ENCODE measurements around the gene FABP2. TPM values are rescaled to one million over a fixed set of nuclear protein-coding genes. Genes with fewer than 3 reads are reported as not detected.

The FABP2 gene
- total RNA-seq, 4 donors from 2014 or later = not detected

DNA sequence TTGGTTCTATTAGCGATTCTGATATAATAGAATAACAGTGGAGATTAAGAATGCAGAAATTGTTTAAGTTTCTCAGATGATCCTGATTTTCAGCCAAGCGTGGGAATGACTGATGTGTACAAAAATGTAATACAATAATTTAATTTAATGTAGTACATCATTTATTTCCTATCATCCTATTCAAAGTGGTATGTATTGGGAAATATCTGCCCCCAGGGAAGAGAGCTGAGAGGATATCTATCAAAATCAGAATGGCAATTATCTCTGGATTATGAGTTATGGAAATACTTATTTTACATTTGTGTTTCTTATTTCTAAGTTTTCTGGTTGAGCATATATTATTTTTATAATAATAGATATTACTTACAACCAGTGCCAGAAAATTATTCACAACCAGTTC, 3.9 kb downstream of the FABP2 start:
- Histone ChIP-seq H3K27me3 (no peaks in the 10 kb centered on the region), H3K4me1 (no peaks in the 10 kb centered on the region), H3K27ac (no peak overlapping the region), H3K4me3 (replicated peaks in 1 of 3) (no peak overlapping the region), H3K9me3 (no peaks in the 10 kb centered on the region), H3K36me3 (no peaks in the 10 kb centered on the region)
- intact Hi-C loops (cut with DNase I) = no loop called here
- no peak for DNase-seq
- 35 to 63% methylated on average over 2 of the region's 2 CpGs for WGBS, 2 donors
- TF ChIP-seq, protein P1, sequence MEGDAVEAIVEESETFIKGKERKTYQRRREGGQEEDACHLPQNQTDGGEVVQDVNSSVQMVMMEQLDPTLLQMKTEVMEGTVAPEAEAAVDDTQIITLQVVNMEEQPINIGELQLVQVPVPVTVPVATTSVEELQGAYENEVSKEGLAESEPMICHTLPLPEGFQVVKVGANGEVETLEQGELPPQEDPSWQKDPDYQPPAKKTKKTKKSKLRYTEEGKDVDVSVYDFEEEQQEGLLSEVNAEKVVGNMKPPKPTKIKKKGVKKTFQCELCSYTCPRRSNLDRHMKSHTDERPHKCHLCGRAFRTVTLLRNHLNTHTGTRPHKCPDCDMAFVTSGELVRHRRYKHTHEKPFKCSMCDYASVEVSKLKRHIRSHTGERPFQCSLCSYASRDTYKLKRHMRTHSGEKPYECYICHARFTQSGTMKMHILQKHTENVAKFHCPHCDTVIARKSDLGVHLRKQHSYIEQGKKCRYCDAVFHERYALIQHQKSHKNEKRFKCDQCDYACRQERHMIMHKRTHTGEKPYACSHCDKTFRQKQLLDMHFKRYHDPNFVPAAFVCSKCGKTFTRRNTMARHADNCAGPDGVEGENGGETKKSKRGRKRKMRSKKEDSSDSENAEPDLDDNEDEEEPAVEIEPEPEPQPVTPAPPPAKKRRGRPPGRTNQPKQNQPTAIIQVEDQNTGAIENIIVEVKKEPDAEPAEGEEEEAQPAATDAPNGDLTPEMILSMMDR (IDR thresholded peaks at IDR 0.05) = no peak
- TF ChIP-seq POLR2A (IDR thresholded peaks at IDR 0.05) = no peak

DNA sequence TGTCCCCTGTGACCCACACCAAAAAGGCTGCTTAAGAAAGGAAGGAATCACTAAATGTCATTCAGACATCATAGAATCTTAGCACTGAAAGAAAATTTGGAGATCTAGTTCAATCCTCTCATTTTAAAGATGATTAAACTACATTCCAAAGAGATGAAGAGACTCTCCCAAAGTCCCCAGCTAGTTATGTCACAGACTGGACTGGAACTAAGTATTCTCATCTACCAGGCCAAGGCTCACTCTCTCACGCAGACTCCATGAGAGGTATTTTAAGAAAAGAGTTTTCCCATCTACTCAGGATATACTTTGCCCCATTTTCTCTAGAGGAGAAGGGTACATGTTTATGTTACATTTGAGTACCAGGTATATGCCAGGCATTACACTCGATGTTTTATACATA, 6.9 kb downstream of the FABP2 start:
- no peak overlapping the region for H3K4me3 ChIP-seq (replicated peaks in 1 of 3)
- H3K36me3 ChIP-seq = no peaks in the 10 kb centered on the region
- no peak for DNase-seq
- no peaks in the 10 kb centered on the region for H3K9me3 ChIP-seq
- H3K27ac ChIP-seq = no peak overlapping the region
- WGBS, 2 donors = 62 to 73% methylated on average over 2 of the region's 2 CpGs
- intact Hi-C loops (cut with DNase I) = no loop called here
- no peaks in the 10 kb centered on the region for H3K4me1 ChIP-seq
- TF ChIP-seq, protein P1 (IDR thresholded peaks at IDR 0.05) = no peak
- TF ChIP-seq POLR2A (IDR thresholded peaks at IDR 0.05) = no peak
- H3K27me3 ChIP-seq = no peaks in the 10 kb centered on the region

DNA sequence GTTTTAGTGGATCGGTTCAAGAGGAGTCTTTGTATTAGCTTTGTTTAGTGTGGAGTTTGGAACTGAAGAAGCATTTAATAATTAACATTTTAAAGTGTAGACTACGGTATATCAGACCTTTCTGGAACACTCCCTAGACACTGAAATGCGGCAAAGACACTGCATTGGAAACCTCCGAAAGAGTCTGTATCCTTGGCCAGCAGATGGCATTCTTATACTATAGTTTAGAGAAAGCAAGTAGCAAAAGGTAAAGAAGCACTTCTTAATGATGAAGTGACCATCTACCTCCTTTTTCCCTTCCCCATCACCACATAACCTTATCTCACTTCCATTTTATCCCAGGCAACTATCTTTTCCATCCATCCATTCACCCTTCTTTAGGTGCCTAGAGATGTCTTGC, 7.6 kb downstream of the FABP2 start:
- 17 to 36% methylated on average over 4 of the region's 4 CpGs for WGBS, 2 donors
- intact Hi-C loops (cut with DNase I) = no loop called here
- no peak overlapping the region for H3K27ac ChIP-seq

DNA sequence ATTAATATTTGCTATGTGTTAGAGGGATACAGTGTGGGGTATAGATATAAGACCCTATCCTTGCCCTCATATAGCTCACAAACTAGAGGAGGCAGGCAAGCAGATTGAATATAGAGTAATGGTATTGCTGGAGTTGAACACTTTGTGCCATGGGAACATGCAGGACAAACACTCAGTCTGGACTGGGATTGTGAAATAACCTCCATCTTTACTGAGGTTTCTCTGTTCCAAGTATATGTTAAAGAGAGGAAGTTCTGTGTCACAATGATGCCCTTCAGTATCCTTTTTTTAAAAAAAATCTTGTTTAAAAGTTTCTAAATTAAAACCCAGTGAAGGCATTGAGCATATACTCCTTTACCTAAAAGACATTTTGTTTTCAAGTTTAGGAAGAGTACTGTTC, 8.7 kb downstream of the FABP2 start:
- H3K4me1 ChIP-seq = no peaks in the 10 kb centered on the region
- H3K27me3 ChIP-seq = no peaks in the 10 kb centered on the region
- TF ChIP-seq, protein P1 (IDR thresholded peaks at IDR 0.05) = no peak
- TF ChIP-seq POLR2A (IDR thresholded peaks at IDR 0.05) = no peak
- DNase-seq = no peak
- H3K9me3 ChIP-seq = no peaks in the 10 kb centered on the region
- no peaks in the 10 kb centered on the region for H3K36me3 ChIP-seq
- intact Hi-C loops (cut with DNase I) = no loop called here
- H3K4me3 ChIP-seq (replicated peaks in 1 of 3) = no peak overlapping the region
- H3K27ac ChIP-seq = no peak overlapping the region

More for the DNA sequence above, 7.6 kb downstream of the FABP2 start:
- TF ChIP-seq, protein P1 (IDR thresholded peaks at IDR 0.05) = peak in 4 of 6 experiments; percentile 18 to 31 (median 28)
- TF ChIP-seq POLR2A (IDR thresholded peaks at IDR 0.05) = no peak
- Histone ChIP-seq H3K36me3 (no peaks in the 10 kb centered on the region), H3K9me3 (no peaks in the 10 kb centered on the region), H3K27me3 (no peaks in the 10 kb centered on the region), H3K4me3 (replicated peaks in 1 of 3) (no peak overlapping the region), H3K4me1 (no peaks in the 10 kb centered on the region)
- DNase-seq = no peak

DNA sequence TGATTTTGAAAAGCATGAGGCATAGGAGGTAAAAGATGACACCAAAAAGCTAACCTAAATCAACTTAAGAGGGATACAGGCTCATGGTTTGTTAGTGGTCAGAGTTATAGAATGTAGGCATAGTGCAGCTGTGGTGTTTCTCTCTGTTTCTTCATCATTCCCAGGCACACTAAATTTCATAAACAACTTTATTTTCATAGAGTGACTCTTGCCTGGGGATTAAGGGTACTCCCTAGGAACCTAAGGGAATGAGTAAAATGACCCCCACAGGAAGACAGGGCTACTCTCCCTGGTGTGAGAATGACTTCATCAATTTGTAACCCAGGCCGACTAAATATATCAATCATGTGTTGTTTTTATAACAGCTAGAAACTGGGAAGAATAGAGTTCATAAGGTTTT, 11.1 kb downstream of the FABP2 start:
- H3K4me3 ChIP-seq (replicated peaks in 1 of 3) = no peak overlapping the region
- H3K9me3 ChIP-seq = no peaks in the 10 kb centered on the region
- no peaks in the 10 kb centered on the region for H3K27me3 ChIP-seq
- H3K4me1 ChIP-seq = no peaks in the 10 kb centered on the region
- H3K27ac ChIP-seq = no peak overlapping the region
- H3K36me3 ChIP-seq = no peaks in the 10 kb centered on the region
- 56 to 74% methylated on average over 1 of the region's 1 CpG for WGBS, 2 donors
- TF ChIP-seq, protein P1 (IDR thresholded peaks at IDR 0.05) = no peak
- no peak for TF ChIP-seq POLR2A (IDR thresholded peaks at IDR 0.05)
- no peak for DNase-seq
- intact Hi-C loops (cut with DNase I) = no loop called here

All from thyroid gland (tissue), 4 donors.